Loucy (cell line): Measurements from ENCODE around the gene MAFB.

ENCODE experiments used
- H2AFZ ChIP-seq: fragments of 200-600 bp; sonication (generic); 2 replicates; pipeline ENCODE4 v1.6.0; 2016; ENCODE audit warnings: antibody characterized with exemption, mild to moderate bottlenecking, low read length, moderate library complexity
- H3F3A ChIP-seq: fragments of 200-600 bp; 2 replicates; pipeline ENCODE4 v1.6.0; 2016; ENCODE audit warnings: antibody characterized with exemption, low read depth, mild to moderate bottlenecking
- H3K27me3 ChIP-seq: fragments of 200-600 bp; sonication (generic); 2 replicates; pipeline ENCODE4 v1.6.1; 2014; ENCODE audit warnings: low read length, mild to moderate bottlenecking; ENCODE audit not compliant: insufficient read depth, poor library complexity, severe bottlenecking
- H3K36me3 ChIP-seq: fragments of 200-600 bp; sonication (generic); 2 replicates; pipeline ENCODE4 v1.6.1; 2016; ENCODE audit warnings: low read length; ENCODE audit not compliant: insufficient read depth
- H3K4me1 ChIP-seq: fragments of 200-600 bp; sonication (generic); 2 replicates; pipeline ENCODE4 v1.5.1; 2014; ENCODE audit warnings: low read length, mild to moderate bottlenecking; ENCODE audit not compliant: insufficient read depth, poor library complexity, severe bottlenecking
- H3K4me2 ChIP-seq: fragments of 200-600 bp; sonication (generic); 2 replicates; pipeline ENCODE4 v1.6.0; 2014; ENCODE audit warnings: antibody characterized with exemption, low read length, low read depth, mild to moderate bottlenecking; ENCODE audit not compliant: poor library complexity, severe bottlenecking
- H3K4me3 ChIP-seq: fragments of 200-600 bp; sonication (generic); 2 replicates; pipeline ENCODE4 v1.5.1; 2014; ENCODE audit warnings: low read length, mild to moderate bottlenecking, mixed read lengths; ENCODE audit not compliant: poor library complexity, severe bottlenecking
- H3K79me2 ChIP-seq: fragments of 200-600 bp; sonication (generic); 2 replicates; pipeline ENCODE4 v1.6.1; 2014; ENCODE audit warnings: low read length; ENCODE audit not compliant: insufficient read depth
- H3K9ac ChIP-seq: fragments of 200-600 bp; sonication (generic); 2 replicates; pipeline ENCODE4 v1.6.0; 2014; ENCODE audit warnings: mild to moderate bottlenecking, low read depth, low read length, moderate library complexity; ENCODE audit not compliant: poor library complexity, severe bottlenecking
- H3K9me2 ChIP-seq: fragments of 200-600 bp; sonication (generic); replicated peaks from 2 replicates; pipeline ENCODE4 v1.6.1; 2016; ENCODE audit warnings: low read depth, low read length, mixed read lengths
- H3K9me3 ChIP-seq: fragments of 200-600 bp; sonication (generic); 2 replicates; pipeline ENCODE4 v1.6.1; 2014; ENCODE audit warnings: mild to moderate bottlenecking, antibody characterized with exemption, low read length, low read depth; ENCODE audit not compliant: insufficient read depth
- H4K20me1 ChIP-seq: fragments of 200-600 bp; sonication (generic); 2 replicates; pipeline ENCODE4 v1.6.0; 2014; ENCODE audit warnings: antibody characterized with exemption, low read length, mild to moderate bottlenecking; ENCODE audit not compliant: insufficient read depth, poor library complexity, severe bottlenecking
- CTCF ChIP-seq: fragments of 200-600 bp; sonication (generic); conservative IDR thresholded peaks from 2 replicates; pipeline ENCODE4 v1.5.1; 2014; ENCODE audit warnings: mild to moderate bottlenecking, antibody characterized with exemption, low read length
- EZH2phosphoT487 ChIP-seq: fragments of 200-600 bp; IDR thresholded peaks from 2 replicates; pipeline ENCODE4 v1.6.1; 2018; ENCODE audit warnings: antibody characterized with exemption, mild to moderate bottlenecking, moderate library complexity, borderline replicate concordance

Gene MAFB

DNA sequence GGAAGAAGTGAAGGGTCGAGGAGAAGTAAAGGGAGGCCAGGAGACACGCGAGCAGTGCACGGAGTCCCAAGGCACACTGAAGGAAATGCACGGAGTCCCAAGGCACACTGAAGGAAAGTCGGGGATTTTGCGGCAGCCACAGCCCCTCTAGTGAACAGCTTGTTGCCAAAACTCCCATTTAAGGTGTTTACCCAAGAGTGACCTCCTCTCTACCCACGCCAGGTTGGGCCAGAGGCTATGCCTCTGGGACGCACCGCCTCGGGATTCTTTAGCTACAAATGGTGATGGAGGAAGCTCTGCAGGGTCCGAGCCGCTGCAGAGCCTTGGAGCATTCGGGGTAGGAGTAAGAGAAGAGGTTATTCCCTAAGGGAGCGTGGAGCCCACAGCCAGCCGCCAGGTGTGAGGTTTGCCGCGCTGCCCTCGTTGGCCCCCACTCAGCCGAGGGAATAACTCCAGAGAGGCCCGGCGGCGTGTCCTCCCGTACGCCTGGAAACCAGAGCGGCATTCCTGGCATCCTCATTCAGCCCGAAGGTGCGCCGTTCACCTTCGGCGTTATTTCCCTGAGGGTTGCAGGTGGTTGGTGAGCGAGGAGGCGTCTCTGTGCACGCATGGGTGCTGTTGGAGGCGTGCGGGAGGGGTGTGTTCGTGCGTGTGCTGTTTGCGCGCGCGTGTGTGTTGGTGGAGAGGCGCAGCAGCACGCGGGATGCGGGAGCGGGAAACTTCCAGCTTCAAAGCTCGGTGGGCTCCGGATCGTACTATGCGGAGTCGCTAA lies 3.4 kb upstream of the MAFB start:
- no peak overlapping the region for H3K9ac ChIP-seq
- H3K36me3 ChIP-seq: no peaks in the 10 kb centered on the region
- peaks cover 5% of the 10 kb centered on the region for H3K4me1 ChIP-seq
- no peak overlapping the region for H3K4me2 ChIP-seq
- H3K27me3 ChIP-seq: no peaks in the 10 kb centered on the region
- H3K4me3 ChIP-seq: no peak overlapping the region
- no peaks in the 10 kb centered on the region for H3K9me3 ChIP-seq
- no peak overlapping the region for H2AFZ ChIP-seq
- no peaks in the 10 kb centered on the region for H3K9me2 ChIP-seq
- no peaks in the 10 kb centered on the region; the same call in 1 of the 2 replicates for H3K79me2 ChIP-seq
- H3F3A ChIP-seq: no peaks in the 10 kb centered on the region
- no peak for TF ChIP-seq CTCF
- no peak for TF ChIP-seq EZH2phosphoT487
- no peaks in the 10 kb centered on the region for H4K20me1 ChIP-seq

DNA sequence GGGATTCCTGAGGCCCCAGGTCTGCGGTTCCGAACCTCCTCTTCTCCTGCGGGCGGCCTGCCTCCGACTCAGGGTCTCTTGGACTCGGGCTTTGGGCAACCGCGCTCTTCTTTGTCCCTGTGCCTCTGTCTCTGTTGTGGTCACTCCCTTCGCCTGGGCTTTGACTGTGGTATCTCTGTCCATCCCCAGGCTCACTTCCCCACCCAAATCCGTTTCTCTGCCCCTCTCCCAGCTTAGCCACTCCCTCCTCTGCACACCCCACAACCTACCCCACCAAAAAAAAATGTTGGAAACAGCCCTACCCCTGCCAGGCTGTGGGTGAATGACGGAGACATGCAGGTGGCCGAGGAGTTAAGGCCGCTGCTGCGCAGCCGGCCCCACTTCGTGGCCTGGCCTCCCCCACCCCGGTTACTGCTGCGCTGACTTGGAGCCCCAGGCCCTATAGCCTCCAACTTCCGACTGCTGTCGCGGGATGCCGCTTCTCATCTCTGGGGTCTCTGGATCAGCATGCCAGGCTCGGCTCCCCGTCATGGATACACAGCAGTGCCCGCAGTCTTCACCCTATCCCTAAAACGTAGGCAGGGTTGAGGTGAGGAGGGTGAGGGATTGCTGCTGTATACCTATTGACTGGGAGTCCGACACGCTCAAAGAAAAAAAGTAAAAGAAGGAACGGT lies 2.7 kb upstream of the MAFB start:
- Histone ChIP-seq H3K36me3 (no peaks in the 10 kb centered on the region), H4K20me1 (no peaks in the 10 kb centered on the region), H3K4me3 (no peak overlapping the region), H3K4me2 (no peak overlapping the region), H3K4me1 (peaks cover 11% of the 10 kb centered on the region), H3K79me2 (no peaks in the 10 kb centered on the region; the same call in 1 of the 2 replicates), H3K9me3 (no peaks in the 10 kb centered on the region), H2AFZ (no peak overlapping the region), H3K9me2 (no peaks in the 10 kb centered on the region), H3K9ac (no peak overlapping the region), H3F3A (no peaks in the 10 kb centered on the region), H3K27me3 (no peaks in the 10 kb centered on the region)
- TF ChIP-seq CTCF (no peak), EZH2phosphoT487 (no peak)

GRCh38 chr20:40690836-40691565 lies 2.0 kb upstream of the MAFB start:
- Histone ChIP-seq H3K4me3 (no peak overlapping the region), H3K4me2 (no peak overlapping the region), H3K79me2 (no peaks in the 10 kb centered on the region; the same call in 1 of the 2 replicates), H3K36me3 (no peaks in the 10 kb centered on the region), H3K9me2 (no peaks in the 10 kb centered on the region), H3K4me1 (peaks cover 14% of the 10 kb centered on the region), H3F3A (0 out of 2 replicates have a peak, but pooled peaks cover 3% of the 10 kb centered on the region), H2AFZ (no peak overlapping the region), H3K9ac (no peak overlapping the region), H4K20me1 (no peaks in the 10 kb centered on the region), H3K9me3 (no peaks in the 10 kb centered on the region), H3K27me3 (no peaks in the 10 kb centered on the region)
- TF ChIP-seq CTCF: no peak
- no peak for TF ChIP-seq EZH2phosphoT487
